GM18526 (cell line): ENCODE results near the gene WWP2.
A peak's percentile ranks its signal among the peaks of the same experiment; 100 is the strongest.

Experiments used
- POLR2A ChIP-seq: IDR thresholded peaks from 3 replicates; pipeline ENCODE4 v1.6.1; 2011; ENCODE audit not compliant: insufficient read length; ENCODE audit errors: extremely low read depth

WWP2 gene

GRCh38 chr16:69822174-69822935 is 60.2 kb downstream of the WWP2 start:
- TF ChIP-seq POLR2A, result no peak

- peak; percentile 34 for TF ChIP-seq POLR2A
These were observed 61.9 kb downstream of the WWP2 start for GRCh38 chr16:69823831-69824563.

- TF ChIP-seq POLR2A, result no peak
These were observed 65.4 kb downstream of the WWP2 start for GRCh38 chr16:69827524-69827923.

GRCh38 chr16:69829338-69829737 is 67.2 kb downstream of the WWP2 start:
- no peak for TF ChIP-seq POLR2A

GRCh38 chr16:69830146-69830533 is 68.0 kb downstream of the WWP2 start:
- no peak for TF ChIP-seq POLR2A

GRCh38 chr16:69830534-69831211 is 68.5 kb downstream of the WWP2 start:
- no peak for TF ChIP-seq POLR2A

GRCh38 chr16:69831212-69832123 is 69.3 kb downstream of the WWP2 start:
- no peak for TF ChIP-seq POLR2A

GRCh38 chr16:69833357-69834282 is 71.5 kb downstream of the WWP2 start:
- no peak for TF ChIP-seq POLR2A

- no peak for TF ChIP-seq POLR2A
These were observed 72.8 kb downstream of the WWP2 start for GRCh38 chr16:69834807-69835466.

GRCh38 chr16:69836257-69836656 is 74.1 kb downstream of the WWP2 start:
- no peak for TF ChIP-seq POLR2A

- TF ChIP-seq POLR2A, result no peak
These were observed 75.2 kb downstream of the WWP2 start for GRCh38 chr16:69837380-69837779.

- no peak for TF ChIP-seq POLR2A
These were observed 76.4 kb downstream of the WWP2 start for GRCh38 chr16:69838489-69838888.

GRCh38 chr16:69839240-69839688 is 77.1 kb downstream of the WWP2 start:
- TF ChIP-seq POLR2A, result no peak
